NT2/D1 (cell line): ENCODE measurements around the gene LGALS7.
"Not testable (repeated sequence)": the region's sequence is repeated elsewhere in the genome, so short reads cannot be mapped to it uniquely, and the experiment has no call there.

Experiments used
- YY1 ChIP-seq: IDR thresholded peaks from 2 replicates; pipeline ENCODE4 v1.6.1; 2011; ENCODE audit not compliant: insufficient read length, insufficient read depth
- ZNF274 ChIP-seq: IDR thresholded peaks from 2 replicates; pipeline ENCODE4 v1.6.1; 2011; ENCODE audit warnings: mild to moderate bottlenecking, low read depth, low read length

DNA sequence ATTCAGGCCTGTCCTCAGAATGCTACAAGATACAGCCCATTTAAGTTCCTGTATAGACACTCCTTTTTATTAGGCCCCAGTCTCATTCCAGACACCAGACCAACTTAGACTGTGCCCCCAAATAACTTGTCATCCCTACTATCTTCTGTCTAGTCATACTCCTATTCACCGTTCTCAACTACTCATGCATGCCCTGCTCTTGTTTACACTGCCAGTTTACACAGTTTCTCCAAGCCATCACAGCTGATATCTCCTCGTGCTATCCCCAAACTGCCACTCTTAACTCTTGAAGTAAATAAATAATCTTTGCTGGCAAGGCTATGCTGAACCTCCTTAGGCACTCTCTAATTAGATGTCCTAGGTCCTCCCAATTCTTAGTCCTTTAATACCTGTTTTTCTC, 19.1 kb downstream of the LGALS7 start:
- TF ChIP-seq YY1, ZNF274: not testable (repeated sequence)
